Ishikawa (cell line): Measurements from ENCODE around the gene DONSON.

Experiments used
- CREB1 ChIP-seq: IDR thresholded peaks from 2 replicates; pipeline ENCODE4 v1.6.1; 2012; ENCODE audit warnings: low read depth
- EGR1 ChIP-seq: IDR thresholded peaks from 2 replicates; pipeline ENCODE4 v1.6.1; 2012
- EP300 ChIP-seq: IDR thresholded peaks from 2 replicates; pipeline ENCODE4 v1.6.1; 2012; ENCODE audit warnings: borderline replicate concordance
- FOXM1 ChIP-seq: IDR thresholded peaks from 2 replicates; pipeline ENCODE4 v1.6.1; 2012; ENCODE audit warnings: low read depth, borderline replicate concordance
- RAD21 ChIP-seq: IDR thresholded peaks from 2 replicates; pipeline ENCODE4 v1.6.1; 2012; ENCODE audit warnings: low read depth
- TAF1 ChIP-seq: IDR thresholded peaks from 2 replicates; pipeline ENCODE4 v1.6.1; 2012; ENCODE audit warnings: low read depth, mild to moderate bottlenecking
- TF ChIP-seq, protein P1 (sequence below): IDR thresholded peaks from 2 replicates; pipeline ENCODE4 v1.6.1; 2012; ENCODE audit warnings: low read depth, mild to moderate bottlenecking

DNA sequence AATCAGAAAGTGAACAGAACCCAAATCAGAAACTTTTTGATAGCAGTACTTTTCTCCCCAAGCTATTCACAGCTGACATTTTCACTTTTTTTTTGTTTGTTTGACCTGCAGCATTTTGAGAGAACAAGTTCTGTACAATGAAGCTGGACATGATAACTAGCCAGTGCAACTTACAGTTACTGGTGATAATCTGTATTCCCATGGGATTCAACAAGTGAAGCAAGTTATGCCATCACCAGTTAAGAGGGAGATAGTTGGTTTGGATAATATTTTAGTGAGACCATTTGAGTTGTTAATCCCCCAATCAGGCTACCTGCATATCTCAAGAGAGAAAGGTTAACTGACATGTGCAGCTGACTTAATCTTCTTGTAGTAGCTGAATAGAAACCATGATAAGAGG, 27.5 kb downstream of the DONSON start:
- TF ChIP-seq FOXM1 (no peak), EP300 (no peak), RAD21 (no peak), EGR1 (no peak), TAF1 (no peak), CREB1 (no peak)
- TF ChIP-seq, protein P1, sequence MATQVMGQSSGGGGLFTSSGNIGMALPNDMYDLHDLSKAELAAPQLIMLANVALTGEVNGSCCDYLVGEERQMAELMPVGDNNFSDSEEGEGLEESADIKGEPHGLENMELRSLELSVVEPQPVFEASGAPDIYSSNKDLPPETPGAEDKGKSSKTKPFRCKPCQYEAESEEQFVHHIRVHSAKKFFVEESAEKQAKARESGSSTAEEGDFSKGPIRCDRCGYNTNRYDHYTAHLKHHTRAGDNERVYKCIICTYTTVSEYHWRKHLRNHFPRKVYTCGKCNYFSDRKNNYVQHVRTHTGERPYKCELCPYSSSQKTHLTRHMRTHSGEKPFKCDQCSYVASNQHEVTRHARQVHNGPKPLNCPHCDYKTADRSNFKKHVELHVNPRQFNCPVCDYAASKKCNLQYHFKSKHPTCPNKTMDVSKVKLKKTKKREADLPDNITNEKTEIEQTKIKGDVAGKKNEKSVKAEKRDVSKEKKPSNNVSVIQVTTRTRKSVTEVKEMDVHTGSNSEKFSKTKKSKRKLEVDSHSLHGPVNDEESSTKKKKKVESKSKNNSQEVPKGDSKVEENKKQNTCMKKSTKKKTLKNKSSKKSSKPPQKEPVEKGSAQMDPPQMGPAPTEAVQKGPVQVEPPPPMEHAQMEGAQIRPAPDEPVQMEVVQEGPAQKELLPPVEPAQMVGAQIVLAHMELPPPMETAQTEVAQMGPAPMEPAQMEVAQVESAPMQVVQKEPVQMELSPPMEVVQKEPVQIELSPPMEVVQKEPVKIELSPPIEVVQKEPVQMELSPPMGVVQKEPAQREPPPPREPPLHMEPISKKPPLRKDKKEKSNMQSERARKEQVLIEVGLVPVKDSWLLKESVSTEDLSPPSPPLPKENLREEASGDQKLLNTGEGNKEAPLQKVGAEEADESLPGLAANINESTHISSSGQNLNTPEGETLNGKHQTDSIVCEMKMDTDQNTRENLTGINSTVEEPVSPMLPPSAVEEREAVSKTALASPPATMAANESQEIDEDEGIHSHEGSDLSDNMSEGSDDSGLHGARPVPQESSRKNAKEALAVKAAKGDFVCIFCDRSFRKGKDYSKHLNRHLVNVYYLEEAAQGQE: no peak
